K562 (cell line): ENCODE measurements around the gene SART1. TPM values are rescaled to one million over a fixed set of nuclear protein-coding genes. Genes with fewer than 3 reads are reported as not detected.
A peak's percentile ranks its signal among the peaks of the same experiment; 100 is the strongest.

Source experiments
- ARID1B ChIP-seq: fragments of 450-650 bp; IDR thresholded peaks from 2 replicates; pipeline ENCODE4 v1.6.1; 2016; ENCODE audit warnings: antibody characterized with exemption, mild to moderate bottlenecking, inconsistent platforms
- ARID3A ChIP-seq: IDR thresholded peaks from 2 replicates; pipeline ENCODE4 v1.6.1; 2012; ENCODE audit warnings: low read depth, low read length, improper control_type of control experiment, borderline replicate concordance
- ATF4 ChIP-seq: fragments of 450-650 bp; formaldehyde crosslinking; IDR thresholded peaks from 2 replicates; pipeline ENCODE4 v1.4.0; 2022; ENCODE audit warnings: mild to moderate bottlenecking, moderate library complexity
- CBFB ChIP-seq: sonication (generic); formaldehyde crosslinking; IDR thresholded peaks from 2 replicates; pipeline ENCODE4 v1.4.0; 2020; ENCODE audit warnings: mild to moderate bottlenecking, missing genetic modification reagents
- CCNT2 ChIP-seq: IDR thresholded peaks from 2 replicates; pipeline ENCODE4 v1.6.1; 2011; ENCODE audit warnings: borderline replicate concordance, low read depth, mild to moderate bottlenecking, moderate library complexity, mixed read lengths, low read length; ENCODE audit not compliant: insufficient read length; ENCODE audit errors: extremely low read depth
- FOS ChIP-seq: IDR thresholded peaks from 3 replicates; pipeline ENCODE4 v1.6.1; 2011; ENCODE audit not compliant: insufficient read length; ENCODE audit errors: extremely low read depth
- GTF2A2 ChIP-seq: IDR thresholded peaks from 2 replicates; pipeline ENCODE4 v1.6.1; 2016; ENCODE audit warnings: mild to moderate bottlenecking, missing genetic modification characterization, missing compliant biosample characterization
- HNRNPH1 ChIP-seq: fragments of 200-400 bp; formaldehyde crosslinking; optimal IDR thresholded peaks from 2 replicates; pipeline ENCODE3; 2017; ENCODE audit warnings: low read depth, mild to moderate bottlenecking, low read length, moderate library complexity
- JUN ChIP-seq, 2 experiments: sonication (generic) in 1 of 2; formaldehyde crosslinking in 1 of 2; IDR thresholded peaks; 2 replicates each; pipeline versions ENCODE4 v1.6.1 to v1.8.0; 2012 to 2022; ENCODE audit warnings: borderline replicate concordance in 2 of 2, mild to moderate bottlenecking in 2 of 2, improper control_type of control experiment in 1 of 2, low read depth in 1 of 2, low read length in 1 of 2, missing genetic modification reagents in 1 of 2
- MCM3 ChIP-seq: fragments of 450-650 bp; IDR thresholded peaks from 2 replicates; pipeline ENCODE4 v1.6.1; 2016
- PCBP1 ChIP-seq: fragments of 200-400 bp; formaldehyde crosslinking; IDR thresholded peaks from 2 replicates; pipeline ENCODE4 v1.6.1; 2018; ENCODE audit warnings: mild to moderate bottlenecking, low read depth, low read length; ENCODE audit not compliant: poor library complexity, severe bottlenecking
- RBBP5 ChIP-seq: fragments of 200-600 bp; sonication (generic); IDR thresholded peaks from 2 replicates; pipeline ENCODE4 v1.6.1; 2012; ENCODE audit warnings: borderline replicate concordance, mild to moderate bottlenecking, low read length, control low read depth, inconsistent platforms; ENCODE audit not compliant: insufficient read depth, poor library complexity, severe bottlenecking
- ZNF407 ChIP-seq: fragments of 450-650 bp; IDR thresholded peaks from 2 replicates; pipeline ENCODE4 v1.6.1; 2016; ENCODE audit warnings: low read depth
- polyA plus RNA-seq, 8 experiments: library from polyadenylated mRNA; depleted of rRNA in 4 of 8; stranded (reverse) in 5 of 8; unstranded in 3 of 8; fragments of >200 nt; fragmentation: Nextera tagmentation in 2 of 8; fragmentation: Illumina TruSeq in 1 of 8; extraction: Ambion mirVana in 2 of 8; extraction: Trizol in 1 of 8; gene quantifications; 2 replicates each; pipeline versions ENCODE4 v1.2.1 to v1.2.3, GENCODE V29; 2011 to 2014; ENCODE audit warnings: inconsistent platforms in 1 of 8, missing spikeins in 1 of 8
- total RNA-seq, 7 experiments: library from RNA; depleted of rRNA in 6 of 7; stranded (reverse); fragments of >200 nt in 6 of 7; fragmentation: Illumina TruSeq in 2 of 7; extraction: Trizol in 2 of 7; gene quantifications; 2 replicates each; pipeline versions ENCODE4 v1.2.1 to v1.2.3, GENCODE V29; 2011 to 2021; ENCODE audit warnings: low replicate concordance in 1 of 7

Gene SART1
- total and polyA plus RNA-seq, 9 of the 15 experiments (the other 6 are each of a cell fraction or from before 2014, with no cell fraction given), result 4.8 to 84.1 (median 31.7) TPM

GRCh38 chr11:65961267-65962140 is at the start of gene SART1 (continued):
- TF ChIP-seq GTF2A2 (tag) (no peak), RBBP5 (peak; percentile 99), ATF4 (CRISPR knock-in tag) (0 out of 2 replicates have a peak, but pooled peaks have one; percentile 48), MCM3 (no peak), PCBP1 (peak; percentile 66), HNRNPH1 (no peak), CCNT2 (peak; percentile 60), JUN (IDR thresholded peaks at IDR 0.05; ENCODE audit: borderline replicate concordance, low read depth, low read length) (no peak), JUN (CRISPR knock-in tag; IDR thresholded peaks at IDR 0.05; ENCODE audit: borderline replicate concordance) (no peak; the same call in 1 of the 2 replicates), ZNF407 (peak; percentile 57; the same call in 1 of the 2 replicates), CBFB (no peak), ARID1B (0 out of 2 replicates have a peak, but pooled peaks have one; percentile 20), ARID3A (no peak), FOS (no peak)
